Testis (tissue), 2 donors: ENCODE data around the gene KLF18.

Source experiments
- CTCF ChIP-seq, 3 experiments: fragments of 450-650 bp in 2 of 3; fragments of 200-600 bp in 1 of 3; sonication (generic) in 1 of 3; IDR thresholded peaks; one replicate each; pipeline ENCODE4 v1.5.1; 2016 to 2019; ENCODE audit warnings: antibody characterized with exemption in 3 of 3, mild to moderate bottlenecking in 2 of 3, moderate library complexity in 1 of 3
- POLR2A ChIP-seq: fragments of 450-650 bp; IDR thresholded peaks from one replicate; pipeline ENCODE4 v1.6.1; 2017; ENCODE audit warnings: antibody characterized with exemption, mild to moderate bottlenecking, moderate library complexity

- TF ChIP-seq POLR2A, result no peak
- TF ChIP-seq CTCF (IDR thresholded peaks at IDR 0.05), result no peak
Observed at GRCh38 chr1:44103270-44104131, 37.9 kb downstream of the KLF18 start.
